ENCODE measurements around the gene YWHAG. TPM values are rescaled to one million over a fixed set of nuclear protein-coding genes. Genes with fewer than 3 reads are reported as not detected.
A peak's percentile ranks its signal among the peaks of the same experiment; 100 is the strongest.
"Not testable (repeated sequence)": the region's sequence is repeated elsewhere in the genome, so short reads cannot be mapped to it uniquely, and the experiment has no call there.

Gene YWHAG
- 100 to 1,000 TPM; 132 to 153 TPM for total RNA-seq

DNA sequence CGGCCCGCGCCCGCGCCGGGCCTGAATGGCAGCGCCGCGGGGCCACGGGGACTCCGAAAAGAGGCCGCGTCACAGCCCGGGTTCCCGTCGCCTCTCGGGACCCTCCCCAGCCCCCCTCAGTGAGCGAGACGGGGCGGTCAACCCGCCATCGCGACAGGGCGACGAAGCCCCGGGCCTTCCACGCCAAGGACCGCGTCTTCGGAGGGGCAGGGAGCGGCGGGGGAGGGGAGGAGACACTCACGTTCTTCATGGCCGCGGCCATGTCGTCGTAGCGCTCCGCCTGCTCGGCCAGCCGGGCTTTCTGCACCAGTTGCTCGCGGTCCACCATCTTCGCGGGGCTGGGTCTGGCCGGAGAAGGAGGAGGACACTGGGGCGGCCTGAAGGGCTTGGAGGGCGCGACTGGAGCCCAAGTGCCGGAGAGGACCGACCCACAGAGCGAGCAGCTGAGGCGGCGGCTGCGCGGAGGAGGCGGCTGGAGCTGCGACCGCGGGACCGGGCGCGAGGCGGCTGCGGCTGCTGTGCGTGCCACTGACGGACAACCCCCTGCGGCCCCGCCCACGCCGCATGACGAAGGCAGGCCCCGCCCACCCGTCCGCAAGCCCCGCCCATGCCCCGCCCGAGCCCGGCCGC, at the start of gene YWHAG:
YWHAG (minus strand) TSS at position 511 of the 630 bp plus-strand sequence; CDS start at position 328, 183 bp downstream.
- H3K4me1 ChIP-seq: peaks cover 0 to 49% of the 10 kb centered on the region in 2 donors

DNA sequence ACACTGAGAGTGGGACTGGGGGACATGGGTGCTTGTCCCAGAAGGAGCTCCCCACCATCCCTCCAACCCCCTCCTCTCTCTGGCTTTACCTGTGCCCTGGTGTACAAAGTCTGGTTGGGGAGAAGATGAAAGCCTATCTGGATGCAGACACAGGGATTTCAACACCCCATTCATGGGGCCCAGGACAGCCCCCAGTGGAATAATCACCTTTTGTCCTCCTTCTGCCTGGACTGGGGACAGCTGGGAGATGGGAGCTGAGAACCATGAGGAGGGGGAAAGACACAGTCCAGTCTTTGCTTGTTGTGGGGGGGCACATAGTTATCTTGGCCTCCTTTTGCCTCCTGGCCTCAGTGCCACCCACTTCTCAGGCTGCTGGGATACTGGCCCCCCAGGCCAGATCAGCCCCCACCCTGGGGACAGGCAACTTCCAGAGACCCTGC, 49.4 kb upstream of the YWHAG start:
- Histone ChIP-seq H3K36me3 (no peaks in the 10 kb centered on the region), H3K27ac (no peak overlapping the region), H3K9me3 (no peaks in the 10 kb centered on the region), H3K27me3 (no peaks in the 10 kb centered on the region), H3K4me1 (no peaks in the 10 kb centered on the region), H3K4me3 (no peak overlapping the region)
- no peak for DNase-seq (ENCODE audit: low spot score)
- TF ChIP-seq, protein P1, sequence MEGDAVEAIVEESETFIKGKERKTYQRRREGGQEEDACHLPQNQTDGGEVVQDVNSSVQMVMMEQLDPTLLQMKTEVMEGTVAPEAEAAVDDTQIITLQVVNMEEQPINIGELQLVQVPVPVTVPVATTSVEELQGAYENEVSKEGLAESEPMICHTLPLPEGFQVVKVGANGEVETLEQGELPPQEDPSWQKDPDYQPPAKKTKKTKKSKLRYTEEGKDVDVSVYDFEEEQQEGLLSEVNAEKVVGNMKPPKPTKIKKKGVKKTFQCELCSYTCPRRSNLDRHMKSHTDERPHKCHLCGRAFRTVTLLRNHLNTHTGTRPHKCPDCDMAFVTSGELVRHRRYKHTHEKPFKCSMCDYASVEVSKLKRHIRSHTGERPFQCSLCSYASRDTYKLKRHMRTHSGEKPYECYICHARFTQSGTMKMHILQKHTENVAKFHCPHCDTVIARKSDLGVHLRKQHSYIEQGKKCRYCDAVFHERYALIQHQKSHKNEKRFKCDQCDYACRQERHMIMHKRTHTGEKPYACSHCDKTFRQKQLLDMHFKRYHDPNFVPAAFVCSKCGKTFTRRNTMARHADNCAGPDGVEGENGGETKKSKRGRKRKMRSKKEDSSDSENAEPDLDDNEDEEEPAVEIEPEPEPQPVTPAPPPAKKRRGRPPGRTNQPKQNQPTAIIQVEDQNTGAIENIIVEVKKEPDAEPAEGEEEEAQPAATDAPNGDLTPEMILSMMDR (IDR thresholded peaks at IDR 0.05): no peak

More for the DNA sequence above, at the start of gene YWHAG:
- H3K27ac ChIP-seq: peak within 1 kb of the TSS; percentile 99 to 100
- no peaks in the 10 kb centered on the region for H3K9me3 ChIP-seq
- peak within 1 kb of the TSS; percentile 96 to 97 for H3K4me3 ChIP-seq
- TF ChIP-seq, protein P1 (IDR thresholded peaks at IDR 0.05): no peak
- peak; percentile 89 for DNase-seq (ENCODE audit: low spot score)
- peaks cover 17% of the 10 kb centered on the region for H3K36me3 ChIP-seq
- no peaks in the 10 kb centered on the region for H3K27me3 ChIP-seq

DNA sequence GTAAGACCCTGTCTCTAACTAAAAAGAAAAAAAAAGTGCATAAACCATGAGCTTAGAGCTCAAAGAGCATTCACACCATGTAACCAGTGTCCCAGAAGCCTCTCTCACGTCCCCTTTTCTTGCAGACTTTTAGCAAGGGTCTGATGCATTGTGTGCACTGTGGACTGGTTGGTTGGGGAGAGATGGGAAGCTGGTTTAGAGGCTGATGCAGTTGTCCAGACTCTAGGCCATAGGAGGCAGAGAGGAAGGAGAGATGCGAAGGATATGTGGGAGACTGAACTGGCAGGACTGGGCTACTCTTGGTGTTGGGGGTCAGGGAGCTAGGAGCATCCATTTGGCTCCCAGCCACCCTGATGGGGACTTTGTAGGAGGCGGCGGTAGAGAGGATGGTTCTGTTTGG, 48.9 kb upstream of the YWHAG start:
- DNase-seq (ENCODE audit: low spot score): no peak
- Histone ChIP-seq H3K9me3 (no peaks in the 10 kb centered on the region), H3K36me3 (no peaks in the 10 kb centered on the region), H3K4me3 (no peak overlapping the region), H3K4me1 (no peaks in the 10 kb centered on the region), H3K27me3 (no peaks in the 10 kb centered on the region), H3K27ac (no peak overlapping the region)
- TF ChIP-seq, protein P1 (IDR thresholded peaks at IDR 0.05): no peak

DNA sequence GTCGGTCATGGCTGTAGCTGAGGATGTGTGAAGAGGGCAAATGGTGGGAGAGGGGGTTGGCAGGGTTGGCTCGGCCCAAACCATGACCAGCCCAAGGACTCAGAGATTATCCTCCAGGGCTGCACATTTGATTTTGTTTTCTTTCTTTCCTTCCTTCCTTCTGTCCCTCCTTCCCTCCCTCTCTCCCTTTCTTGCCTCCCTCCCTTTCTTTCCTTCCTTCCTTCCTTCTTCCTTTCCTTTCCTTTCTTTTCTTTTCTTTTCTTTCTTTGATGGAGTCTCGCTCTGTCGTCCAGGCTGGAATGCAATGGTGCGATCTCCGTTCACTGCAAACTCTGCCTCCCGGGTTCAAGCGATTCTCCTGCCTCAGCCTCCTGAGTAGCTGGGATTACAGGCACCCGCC, 46.9 kb upstream of the YWHAG start:
- H3K36me3 ChIP-seq: no peaks in the 10 kb centered on the region
- H3K4me1 ChIP-seq: no peaks in the 10 kb centered on the region
- TF ChIP-seq, protein P1 (IDR thresholded peaks at IDR 0.05): no peak
- H3K4me3 ChIP-seq: no peak overlapping the region
- no peaks in the 10 kb centered on the region for H3K27me3 ChIP-seq
- H3K27ac ChIP-seq: no peak overlapping the region
- no peak for DNase-seq (ENCODE audit: low spot score)
- no peaks in the 10 kb centered on the region for H3K9me3 ChIP-seq

DNA sequence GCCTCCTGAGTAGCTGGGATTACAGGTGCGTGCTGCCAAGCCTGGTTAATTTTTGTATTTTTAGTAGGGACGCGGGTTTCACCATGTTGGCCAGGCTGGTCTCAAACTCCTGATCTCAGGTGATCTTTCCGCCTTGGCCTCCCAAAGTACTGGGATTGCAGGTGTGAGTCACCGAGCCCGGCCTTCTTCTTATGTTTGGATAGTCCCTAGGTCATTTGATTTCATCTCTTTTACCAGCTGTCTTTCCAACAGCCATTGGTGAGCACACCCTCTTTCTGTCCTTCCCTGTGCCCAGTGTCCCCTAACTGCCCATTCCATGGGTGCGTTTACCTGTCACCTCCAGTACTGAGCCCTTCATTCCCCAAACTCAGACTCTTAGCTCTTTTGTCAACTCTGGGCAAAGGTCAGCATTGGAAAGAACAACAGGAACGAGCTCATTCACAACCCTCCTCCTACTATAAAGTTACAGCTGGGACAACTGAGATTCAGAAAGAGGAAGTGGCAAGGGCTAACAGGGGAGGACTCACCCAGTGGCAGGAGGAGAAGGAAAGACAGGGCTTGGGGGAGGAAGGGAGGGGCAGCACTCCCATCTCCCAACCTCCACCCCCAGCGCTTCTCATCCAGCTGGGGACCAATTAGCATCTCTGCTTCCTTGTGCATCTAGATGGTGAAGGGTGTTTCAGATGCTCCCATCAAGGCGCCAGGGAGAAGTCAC, 45.1 kb upstream of the YWHAG start:
- Histone ChIP-seq H3K9me3 (no peaks in the 10 kb centered on the region), H3K4me1 (no peaks in the 10 kb centered on the region), H3K4me3 (no peak overlapping the region), H3K36me3 (no peaks in the 10 kb centered on the region), H3K27me3 (no peaks in the 10 kb centered on the region), H3K27ac (peak overlapping the region in 1 of 2 donors; percentile 25)
- TF ChIP-seq, protein P1 (IDR thresholded peaks at IDR 0.05): no peak
- no peak for DNase-seq (ENCODE audit: low spot score)

DNA sequence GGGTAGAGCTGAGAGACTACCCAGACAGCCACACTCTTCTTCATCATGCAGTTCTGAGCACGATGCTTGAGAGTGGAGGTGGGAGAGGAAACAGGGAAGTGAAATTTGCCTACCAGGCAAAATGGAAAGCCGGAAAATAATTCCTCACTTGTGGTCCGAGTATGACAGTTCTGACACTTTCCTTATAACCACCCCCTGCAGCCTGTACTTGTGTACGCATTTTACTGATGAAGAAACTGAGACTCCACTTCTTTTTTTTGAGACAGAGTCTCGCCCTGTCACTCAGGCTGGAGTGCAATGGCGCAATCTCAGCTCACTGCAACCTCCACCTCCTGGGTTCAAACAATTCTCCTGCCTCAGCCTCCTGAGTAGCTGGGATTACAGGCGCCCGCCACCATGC, 44.3 kb upstream of the YWHAG start:
- not testable (repeated sequence) for H3K36me3 ChIP-seq; H3K9me3 ChIP-seq; H3K27me3 ChIP-seq; H3K4me1 ChIP-seq; H3K4me3 ChIP-seq; H3K27ac ChIP-seq; DNase-seq (ENCODE audit: low spot score)

Measured in right atrium auricular region (tissue), 2 donors.